Activated naive CD4-positive, alpha-beta T cell treated with anti-CD3 and anti-CD28 coated beads, Interleukin-2, amount 50 U/mL, for 16 hours (primary cell): ENCODE results near the gene MBD5.
A peak's percentile ranks its signal among the peaks of the same experiment; 100 is the strongest.

Experiments
- DNase-seq: peaks from one replicate; pipeline ENCODE4 v3.0.0-alpha.2; 2020

The MBD5 gene

GRCh38 chr2:148490840-148491439 lies 470.0 kb downstream of the MBD5 start:
- no peak for DNase-seq

DNA sequence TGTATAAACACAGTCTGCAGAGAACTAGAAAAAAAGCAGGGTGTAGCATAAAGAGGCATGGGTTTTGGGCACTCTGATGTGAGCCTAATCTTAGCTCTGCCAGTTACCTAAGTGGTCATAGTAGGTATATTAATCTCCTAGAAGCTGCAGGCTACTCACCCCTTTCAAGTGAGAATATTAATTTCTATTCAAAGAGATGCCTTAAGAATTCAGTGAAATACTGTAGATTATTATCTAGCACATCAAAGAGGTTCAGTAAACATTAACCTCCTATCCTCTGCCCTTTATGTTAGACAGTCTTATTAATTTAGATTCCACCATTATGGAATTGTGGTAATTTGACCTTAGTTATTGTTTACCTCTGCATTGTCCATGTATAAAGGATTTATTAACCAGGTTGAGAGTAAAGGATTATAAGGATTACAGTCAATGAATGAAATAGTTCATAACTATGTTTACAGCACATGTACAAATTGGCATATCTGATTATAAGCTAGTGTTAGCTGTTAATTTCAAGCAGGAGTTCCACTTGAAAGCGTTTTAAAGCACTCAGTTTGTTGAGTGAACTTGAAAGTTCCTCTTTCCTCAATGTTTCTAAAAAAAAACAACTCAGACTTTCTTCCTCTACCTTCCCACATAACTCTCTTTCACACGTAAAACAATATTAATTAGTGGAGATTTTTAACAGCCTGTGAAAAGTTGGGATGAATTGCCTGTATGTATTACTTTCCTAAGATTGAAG lies 473.1 kb downstream of the MBD5 start:
- no peak for DNase-seq

DNA sequence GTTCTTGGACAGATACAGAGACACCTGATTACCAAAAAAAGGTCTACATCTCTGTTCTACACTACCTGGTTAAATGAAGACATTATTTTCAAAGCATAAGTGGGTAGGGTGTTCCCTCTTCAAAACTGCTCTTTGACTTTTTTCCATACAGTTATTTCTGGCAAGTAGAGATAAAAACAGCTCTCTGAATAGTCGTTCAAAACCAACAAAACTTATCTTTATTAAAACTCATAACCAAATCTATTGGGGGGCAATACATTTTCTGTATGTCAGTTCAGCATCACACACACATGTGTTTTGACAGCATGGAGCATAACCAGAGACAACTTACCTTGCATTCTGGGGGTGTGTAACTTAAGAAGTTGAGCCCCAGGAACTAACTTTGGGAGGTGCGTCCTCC lies 474.7 kb downstream of the MBD5 start:
- DNase-seq, result no peak

DNA sequence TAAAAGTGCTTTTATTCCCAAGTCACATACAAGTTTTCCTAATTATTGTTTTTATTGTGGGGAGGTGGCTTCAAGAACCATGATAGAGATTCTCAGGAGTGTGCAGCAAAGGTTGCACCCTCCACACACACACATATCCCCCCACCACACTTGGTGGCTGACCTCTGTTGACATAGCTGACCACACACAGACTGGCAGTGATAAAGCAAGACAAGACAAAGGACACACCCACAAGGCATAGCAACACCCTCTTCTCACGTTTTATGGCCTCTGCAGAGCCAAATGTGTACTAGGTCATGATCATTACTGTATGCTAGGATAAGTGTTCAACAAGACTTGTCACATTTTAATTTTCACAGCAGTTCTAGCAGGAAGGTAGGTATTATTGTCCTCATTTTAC lies 480.7 kb downstream of the MBD5 start:
- no peak for DNase-seq

DNA sequence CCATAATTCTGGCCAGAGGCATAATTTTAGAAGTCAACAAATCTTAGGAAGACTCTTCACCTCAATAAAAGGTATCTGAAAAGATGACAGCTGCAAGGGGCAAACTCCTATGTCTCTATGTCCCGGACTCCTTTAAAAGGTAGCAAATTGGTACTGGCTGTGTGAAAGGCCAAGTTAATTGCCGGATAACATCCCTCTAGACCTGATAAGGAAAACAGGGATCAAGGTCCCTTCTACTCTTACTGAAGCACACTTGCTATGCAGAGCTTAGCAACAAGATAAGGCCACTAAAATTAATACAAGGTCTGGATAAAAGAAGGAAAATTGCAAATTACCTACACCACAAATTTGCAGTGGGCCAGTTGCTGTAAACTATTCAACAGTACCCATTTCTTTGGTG lies 482.6 kb downstream of the MBD5 start:
- no peak for DNase-seq

GRCh38 chr2:148507970-148508369 lies 487.1 kb downstream of the MBD5 start:
- no peak for DNase-seq

- no peak for DNase-seq
Observed at GRCh38 chr2:148508878-148509287, 488.0 kb downstream of the MBD5 start.

DNA sequence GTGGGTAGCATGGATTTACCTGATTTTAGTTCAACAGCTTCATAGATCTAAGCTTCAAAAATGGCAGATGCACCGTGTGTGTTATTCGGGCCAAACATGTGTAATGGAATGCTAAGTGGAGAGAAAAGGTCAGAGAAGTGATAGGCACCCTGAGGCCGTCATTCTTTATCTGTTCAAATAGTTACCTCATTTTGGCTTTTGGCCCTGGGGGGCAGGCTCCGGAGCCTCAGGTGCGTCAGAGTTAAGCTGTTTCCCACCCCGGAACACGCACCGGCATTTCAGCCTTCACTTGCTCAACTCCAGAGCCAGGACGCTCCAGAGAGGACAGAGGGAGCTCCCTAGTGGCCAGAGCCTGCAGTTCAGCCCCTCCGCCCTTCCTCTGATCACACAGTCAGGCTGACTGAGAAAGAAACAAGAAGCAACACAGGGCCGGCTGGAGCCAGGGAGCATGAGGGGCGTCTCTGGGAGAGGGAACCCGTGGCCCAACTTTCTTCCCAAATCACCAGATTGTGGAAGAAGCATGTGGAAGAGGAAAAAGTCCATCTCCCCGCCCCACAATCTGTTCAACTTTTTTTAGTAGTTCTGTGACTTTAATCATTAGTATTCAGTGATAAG lies 488.5 kb downstream of the MBD5 start:
- DNase-seq, result peak; percentile 82

DNA sequence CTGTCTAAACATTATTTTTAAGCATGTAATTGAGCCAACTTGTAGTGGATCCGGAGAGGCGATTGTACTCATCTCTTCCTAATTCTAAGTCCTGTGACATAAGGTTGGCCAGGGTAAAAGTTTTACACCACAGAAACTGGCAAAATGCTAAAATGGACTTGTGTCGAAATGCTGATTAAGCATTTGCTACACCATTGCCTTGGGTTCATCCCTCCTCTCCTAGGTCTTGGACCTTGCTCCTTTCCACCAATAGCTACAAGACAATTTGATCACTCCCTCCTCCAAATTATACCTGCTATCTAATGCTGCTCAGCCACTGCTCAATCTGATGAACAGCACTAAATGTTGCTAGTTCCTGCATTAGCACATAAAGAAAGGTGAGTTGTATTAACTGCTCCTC lies 491.0 kb downstream of the MBD5 start:
- DNase-seq, result no peak

- no peak for DNase-seq
Observed at GRCh38 chr2:148512501-148512900, 491.6 kb downstream of the MBD5 start.

DNA sequence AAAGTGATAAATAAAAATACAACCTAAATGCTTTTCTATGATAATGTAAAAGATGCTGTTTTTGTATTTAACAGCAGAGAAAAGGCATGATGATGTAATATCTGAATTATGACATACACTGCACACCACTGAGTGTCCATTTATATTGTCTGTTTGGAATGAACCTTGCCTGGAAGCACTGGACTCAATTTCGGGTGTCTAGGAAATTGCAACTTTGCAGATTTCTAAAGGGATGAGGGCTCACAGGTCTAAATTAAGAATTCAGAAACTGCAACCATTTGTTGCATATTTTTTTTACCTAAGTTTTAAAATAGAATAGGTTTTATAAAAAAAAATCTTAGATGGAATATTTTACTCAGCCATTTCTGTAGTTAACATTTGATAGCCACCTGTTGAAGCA lies 492.5 kb downstream of the MBD5 start:
- no peak for DNase-seq

- no peak for DNase-seq
Observed at GRCh38 chr2:148515120-148515519, 494.2 kb downstream of the MBD5 start.

DNA sequence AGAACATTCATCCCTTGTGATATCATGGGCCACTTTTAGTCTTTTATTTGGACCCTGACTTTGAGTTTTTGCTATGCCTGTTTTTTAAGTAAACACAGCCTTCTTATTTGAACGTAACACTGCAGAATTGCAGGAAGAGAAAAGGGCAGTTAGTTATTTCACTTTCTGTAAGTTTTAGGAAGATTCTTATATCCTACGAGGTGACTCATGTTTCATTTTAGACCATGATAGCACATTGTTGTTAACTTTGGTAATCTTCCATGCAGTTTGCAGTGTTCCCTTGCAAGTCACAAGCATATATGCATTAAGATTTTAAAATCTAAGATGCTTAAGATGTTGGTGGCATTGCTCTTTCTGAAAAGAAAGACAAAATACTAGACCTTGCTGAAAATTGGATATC lies 495.1 kb downstream of the MBD5 start:
- DNase-seq, result no peak

- DNase-seq, result no peak
Observed at GRCh38 chr2:148517296-148517695, 496.4 kb downstream of the MBD5 start.

GRCh38 chr2:148517822-148518221 lies 496.9 kb downstream of the MBD5 start:
- DNase-seq, result no peak

DNA sequence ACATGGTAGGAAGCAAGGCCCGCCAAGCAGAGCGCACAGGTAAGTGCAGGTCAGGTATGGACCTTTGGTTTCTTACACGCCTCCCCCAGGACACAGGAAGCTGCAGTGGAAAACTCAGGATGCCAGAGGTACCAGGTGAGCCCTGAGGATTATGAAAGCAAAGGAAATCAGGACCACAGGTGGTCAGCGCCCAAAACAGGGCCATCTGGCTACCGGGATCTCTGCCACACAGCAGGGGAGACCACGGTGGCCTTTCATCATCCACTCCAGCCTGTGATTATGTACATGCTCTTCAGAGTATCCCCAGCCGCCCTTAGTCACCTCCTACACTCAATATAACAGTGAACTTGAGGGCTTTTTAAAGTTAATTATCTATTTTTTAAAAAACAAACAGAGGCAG lies 498.1 kb downstream of the MBD5 start:
- no peak for DNase-seq

DNA sequence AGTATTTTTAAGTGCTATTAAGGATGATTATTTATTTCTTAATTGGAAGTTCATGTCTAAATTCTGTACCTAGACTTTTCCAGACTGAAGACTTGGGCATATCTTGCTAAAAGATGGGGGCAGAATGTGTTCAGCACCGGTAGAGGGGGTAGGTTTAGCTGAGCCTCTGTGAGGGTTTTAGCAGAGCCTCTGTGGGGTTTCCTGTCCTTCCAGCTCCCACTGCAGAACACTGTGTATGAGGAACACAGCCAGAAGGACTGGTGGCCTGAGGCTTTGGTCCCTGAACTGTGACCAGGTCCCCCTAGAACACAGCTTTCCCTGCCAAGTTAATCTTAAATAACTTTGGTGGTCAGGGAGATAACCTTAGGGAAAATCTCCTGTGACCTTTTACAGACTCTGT lies 500.3 kb downstream of the MBD5 start:
- no peak for DNase-seq

GRCh38 chr2:148523315-148523714 lies 502.4 kb downstream of the MBD5 start:
- DNase-seq, result no peak

DNA sequence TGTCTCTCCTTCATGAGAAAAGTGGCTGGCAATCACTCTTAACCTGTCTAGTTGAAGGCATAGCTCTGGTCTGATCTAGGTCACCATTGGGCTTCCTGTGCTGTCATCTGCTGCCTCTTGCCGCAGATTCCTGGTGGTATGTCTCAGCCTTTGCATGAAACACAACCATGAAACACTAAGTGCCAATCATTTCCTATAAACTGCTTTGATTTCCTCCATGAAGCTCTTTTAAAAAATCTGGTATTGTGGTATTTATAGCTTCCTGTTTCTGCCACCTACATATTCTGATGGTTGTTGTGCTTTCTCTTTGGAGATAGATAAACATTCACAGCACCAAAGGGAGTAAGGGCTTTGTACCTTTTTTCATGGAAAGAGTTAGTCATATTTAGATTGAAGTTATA lies 503.6 kb downstream of the MBD5 start:
- peak; percentile 54 for DNase-seq

DNA sequence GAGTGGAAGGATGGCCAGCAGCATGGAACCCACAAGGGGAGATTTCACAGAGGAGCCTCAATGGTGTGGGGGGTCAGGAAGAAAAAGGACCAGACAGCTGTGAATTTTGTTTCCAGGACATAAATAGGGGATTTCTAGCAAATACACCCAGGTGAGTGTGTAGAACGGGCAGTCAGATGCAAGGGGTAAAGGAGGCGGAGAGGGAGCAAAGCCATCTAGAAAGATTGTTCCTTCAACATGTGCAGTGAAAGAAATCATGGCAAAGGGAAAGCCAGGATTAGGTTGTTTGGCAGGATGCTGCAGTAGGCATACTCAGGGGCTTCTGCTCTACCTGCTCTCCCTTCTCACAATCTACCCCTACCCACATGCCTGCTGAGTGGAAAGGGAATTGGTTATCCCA lies 504.2 kb downstream of the MBD5 start:
- DNase-seq, result no peak

GRCh38 chr2:148526509-148527346 lies 505.8 kb downstream of the MBD5 start:
- no peak for DNase-seq

GRCh38 chr2:148527488-148528340 lies 506.8 kb downstream of the MBD5 start:
- DNase-seq, result no peak
